Activated naive CD8-positive, alpha-beta T cell (primary cell): ENCODE measurements around the gene NFATC2.
A peak's percentile ranks its signal among the peaks of the same experiment; 100 is the strongest.

Source experiments
- H3K27ac Mint-ChIP-seq: one replicate; pipeline ENCODE4 v1.8.0; 2021; ENCODE audit warnings: mixed read lengths
- H3K27me3 Mint-ChIP-seq: one replicate; pipeline ENCODE4 v1.8.0; 2021; ENCODE audit warnings: mixed read lengths
- H3K36me3 Mint-ChIP-seq: one replicate; pipeline ENCODE4 v1.8.0; 2021; ENCODE audit warnings: mixed read lengths
- H3K4me1 Mint-ChIP-seq: one replicate; pipeline ENCODE4 v1.8.0; 2021; ENCODE audit warnings: low read depth, mixed read lengths
- H3K4me3 Mint-ChIP-seq: one replicate; pipeline ENCODE4 v1.8.0; 2021; ENCODE audit warnings: mild to moderate bottlenecking, mixed read lengths
- H3K9me3 Mint-ChIP-seq: one replicate; pipeline ENCODE4 v1.8.0; 2021; ENCODE audit warnings: low read depth, mixed read lengths

The NFATC2 gene

DNA sequence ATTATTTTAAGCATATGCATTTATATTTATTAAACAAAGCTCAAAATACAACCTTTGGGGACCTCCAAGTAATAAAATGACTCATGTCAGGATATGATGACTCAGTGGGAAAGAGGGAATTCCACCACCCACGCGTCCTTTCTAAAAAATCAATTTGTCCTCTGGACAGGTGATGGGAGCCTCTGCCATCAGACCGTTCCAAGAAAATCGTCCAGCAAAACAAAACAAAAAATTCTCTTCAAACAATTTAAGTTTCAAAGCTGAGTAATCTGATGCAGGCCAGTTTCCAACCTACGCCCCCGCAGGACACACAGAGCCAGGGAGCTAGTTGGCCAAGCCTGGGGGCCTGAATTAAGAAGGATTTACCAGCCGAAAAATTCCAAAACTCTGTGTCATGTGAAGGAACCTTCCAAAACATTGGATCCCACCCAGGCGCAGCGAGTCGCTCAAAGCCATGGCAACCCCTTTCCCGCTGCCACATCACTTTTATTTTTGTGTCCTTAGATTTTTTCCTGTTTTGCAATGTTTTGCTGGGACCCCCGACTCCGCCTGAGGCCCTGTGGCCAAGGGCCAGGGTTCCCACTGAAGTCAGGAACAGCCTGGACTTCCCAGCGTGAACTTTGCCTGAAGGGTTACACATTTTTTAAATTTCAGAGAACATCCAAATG lies 95.3 kb downstream of the NFATC2 start:
- Mint-ChIP-seq H3K4me3 (no peak overlapping the region), H3K36me3 (peaks cover 13% of the 10 kb centered on the region), H3K27me3 (no peaks in the 10 kb centered on the region), H3K9me3 (no peaks in the 10 kb centered on the region), H3K27ac (peak overlapping the region; percentile 46), H3K4me1 (peaks cover 25% of the 10 kb centered on the region)

DNA sequence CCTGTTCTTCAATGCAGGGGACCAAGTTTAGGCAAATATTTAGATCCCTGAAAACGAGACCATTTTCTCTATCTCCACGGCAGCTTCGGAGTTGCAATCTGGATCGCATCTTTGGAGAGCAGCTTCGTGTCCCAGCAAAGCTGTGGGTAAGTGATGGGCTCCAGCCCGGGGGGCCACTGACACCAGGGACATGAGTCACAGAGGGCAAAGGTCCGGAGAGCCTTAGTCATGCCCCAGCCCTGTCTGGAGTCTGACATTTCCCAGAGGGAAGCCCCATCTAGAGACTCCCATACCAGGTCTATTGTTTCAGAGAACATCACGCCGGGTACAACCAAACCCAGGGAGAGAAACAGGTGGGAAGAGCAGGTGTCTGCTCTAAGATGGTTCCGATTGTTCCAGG lies 95.9 kb downstream of the NFATC2 start:
- H3K4me1 Mint-ChIP-seq, result peaks cover 27% of the 10 kb centered on the region
- no peak overlapping the region for H3K4me3 Mint-ChIP-seq
- H3K27me3 Mint-ChIP-seq, result no peaks in the 10 kb centered on the region
- H3K27ac Mint-ChIP-seq, result no peak overlapping the region
- H3K9me3 Mint-ChIP-seq, result no peaks in the 10 kb centered on the region
- peaks cover 12% of the 10 kb centered on the region for H3K36me3 Mint-ChIP-seq

DNA sequence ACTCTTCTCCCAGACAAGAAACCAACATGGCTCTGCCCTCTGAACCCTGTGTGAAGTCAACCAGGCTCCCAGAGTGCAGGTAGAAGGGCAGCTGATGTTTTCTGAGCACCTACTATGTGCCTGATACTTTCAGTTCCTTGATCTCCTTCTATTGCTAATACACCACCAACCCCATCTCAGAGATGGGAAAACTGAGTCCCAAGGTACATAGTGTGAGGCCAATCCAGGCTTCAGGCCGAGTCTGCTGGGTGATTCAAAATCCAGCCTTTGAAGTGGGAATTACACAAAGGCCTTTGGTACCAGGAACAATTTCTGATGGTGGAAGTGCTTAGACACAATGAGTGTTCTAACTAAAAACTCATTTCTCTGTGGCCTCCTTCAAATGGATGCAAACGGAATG lies 96.3 kb downstream of the NFATC2 start:
- Mint-ChIP-seq H3K27ac (no peak overlapping the region), H3K4me1 (peaks cover 27% of the 10 kb centered on the region), H3K27me3 (no peaks in the 10 kb centered on the region), H3K9me3 (no peaks in the 10 kb centered on the region), H3K4me3 (no peak overlapping the region), H3K36me3 (peaks cover 12% of the 10 kb centered on the region)

DNA sequence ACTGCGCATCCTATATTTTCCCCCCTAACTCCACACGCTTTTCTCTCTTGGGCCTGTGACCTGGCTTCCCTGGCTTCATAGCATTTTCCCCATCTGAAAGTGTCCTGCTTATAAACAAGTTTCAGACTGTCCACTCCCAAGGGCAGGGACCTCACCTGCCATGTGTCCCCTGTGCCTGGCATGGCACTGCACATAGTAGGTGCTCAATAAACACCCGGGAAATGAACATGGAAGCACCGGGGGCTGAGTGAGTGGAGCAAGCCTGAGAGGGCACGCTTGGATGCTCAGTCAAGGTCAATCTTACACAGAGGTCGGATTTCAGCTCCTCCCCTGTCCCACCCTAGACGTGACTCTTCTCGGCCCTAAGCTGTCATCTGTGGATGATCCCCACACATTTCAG lies 96.9 kb downstream of the NFATC2 start:
- Mint-ChIP-seq H3K4me3 (no peak overlapping the region), H3K9me3 (no peaks in the 10 kb centered on the region), H3K27ac (no peak overlapping the region), H3K27me3 (no peaks in the 10 kb centered on the region), H3K36me3 (peaks cover 12% of the 10 kb centered on the region), H3K4me1 (peaks cover 28% of the 10 kb centered on the region)

DNA sequence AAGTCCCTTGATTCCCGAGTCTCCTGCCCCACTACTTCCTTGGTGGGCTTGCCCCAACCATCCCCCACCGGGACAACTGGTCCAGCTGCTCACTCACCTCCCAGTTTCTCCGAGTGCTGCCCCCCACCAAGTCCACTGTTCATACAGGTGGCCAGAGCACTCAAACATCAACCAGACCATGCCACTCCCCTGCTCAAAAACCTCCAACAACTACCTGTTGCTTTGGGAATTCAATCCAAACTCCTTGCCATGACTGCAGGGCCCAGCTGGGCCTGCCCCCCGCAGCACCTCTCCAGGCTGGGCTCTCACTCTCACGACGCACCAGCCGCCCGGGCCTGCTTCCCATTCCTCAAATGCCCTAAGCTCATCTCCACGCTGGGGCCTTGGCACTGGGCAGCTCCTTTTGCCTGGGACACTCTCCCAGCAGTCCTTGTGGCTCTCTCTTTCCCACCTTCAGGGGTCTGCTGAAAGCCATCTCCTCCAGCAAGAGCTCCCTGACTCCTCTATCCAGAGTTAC lies 97.5 kb downstream of the NFATC2 start:
- Mint-ChIP-seq H3K27me3 (no peaks in the 10 kb centered on the region), H3K4me1 (peaks cover 31% of the 10 kb centered on the region), H3K36me3 (peaks cover 12% of the 10 kb centered on the region), H3K9me3 (no peaks in the 10 kb centered on the region), H3K27ac (peak overlapping the region; percentile 41), H3K4me3 (no peak overlapping the region)

DNA sequence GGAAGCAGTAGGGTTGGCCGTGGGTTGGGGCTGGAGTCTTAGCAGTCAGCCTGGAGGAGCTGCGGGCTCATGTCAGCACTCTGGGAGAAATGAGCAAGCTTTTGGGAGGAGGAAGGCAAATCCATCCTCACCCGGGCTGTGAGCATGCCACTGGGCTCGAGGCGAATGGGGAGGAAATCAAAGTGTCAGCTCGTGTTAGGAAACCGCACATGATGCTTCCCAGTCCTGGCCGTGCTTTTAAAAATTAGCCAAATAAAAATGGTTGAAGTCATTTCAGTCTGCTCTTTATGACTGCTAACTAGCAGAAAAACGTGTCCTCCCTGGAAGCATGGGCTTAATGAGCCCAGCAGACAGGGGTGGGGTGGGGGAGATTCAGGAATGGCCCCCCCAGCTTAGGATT lies 98.1 kb downstream of the NFATC2 start:
- Mint-ChIP-seq H3K9me3 (no peaks in the 10 kb centered on the region), H3K4me1 (peaks cover 31% of the 10 kb centered on the region), H3K27ac (no peak overlapping the region), H3K4me3 (no peak overlapping the region), H3K27me3 (no peaks in the 10 kb centered on the region), H3K36me3 (peaks cover 6% of the 10 kb centered on the region)

DNA sequence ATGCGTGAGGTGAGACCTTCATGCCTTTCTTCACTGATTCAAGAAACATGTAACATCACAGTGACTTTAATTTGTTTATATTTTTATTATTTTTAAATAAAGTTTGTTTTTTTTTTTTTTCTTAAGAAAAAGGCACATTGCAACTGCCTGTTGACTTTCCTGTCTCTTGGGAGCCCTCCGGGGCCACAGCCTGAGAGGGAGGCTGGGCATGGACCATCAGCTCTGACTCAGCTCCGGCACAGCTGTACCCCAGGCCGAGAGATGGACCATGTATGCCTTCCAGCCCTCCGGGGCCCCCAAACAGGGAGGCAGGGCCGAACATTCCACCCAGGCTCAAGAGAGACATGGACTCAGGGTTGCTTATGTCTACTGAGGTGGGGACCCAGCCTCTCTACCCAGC lies 99.9 kb downstream of the NFATC2 start:
- H3K4me1 Mint-ChIP-seq, result peaks cover 33% of the 10 kb centered on the region
- H3K27me3 Mint-ChIP-seq, result no peaks in the 10 kb centered on the region
- H3K27ac Mint-ChIP-seq, result no peak overlapping the region
- H3K36me3 Mint-ChIP-seq, result peaks cover 12% of the 10 kb centered on the region
- no peak overlapping the region for H3K4me3 Mint-ChIP-seq
- no peaks in the 10 kb centered on the region for H3K9me3 Mint-ChIP-seq

DNA sequence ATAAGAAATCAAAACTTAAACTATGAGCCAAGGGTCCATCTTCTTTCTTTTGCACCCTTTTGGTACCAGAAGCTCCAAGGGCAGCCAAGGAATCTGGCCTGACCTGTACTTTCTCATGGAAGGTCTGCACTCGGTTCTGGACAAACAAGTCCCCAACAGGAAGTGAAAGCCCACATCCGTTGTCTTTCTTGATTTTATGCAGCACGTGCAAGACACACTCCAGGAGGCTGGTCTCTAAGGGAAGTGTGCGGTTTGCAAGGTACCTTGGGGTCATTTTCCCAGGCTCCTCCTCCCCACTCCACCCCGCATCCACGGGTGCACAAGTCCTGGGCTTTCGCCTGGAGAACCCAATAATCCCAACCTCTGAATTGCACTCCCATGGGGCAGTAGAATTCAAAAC lies 101.9 kb downstream of the NFATC2 start:
- Mint-ChIP-seq H3K36me3 (peaks cover 15% of the 10 kb centered on the region), H3K9me3 (no peaks in the 10 kb centered on the region), H3K27ac (no peak overlapping the region), H3K4me3 (no peak overlapping the region), H3K27me3 (no peaks in the 10 kb centered on the region), H3K4me1 (peaks cover 23% of the 10 kb centered on the region)

DNA sequence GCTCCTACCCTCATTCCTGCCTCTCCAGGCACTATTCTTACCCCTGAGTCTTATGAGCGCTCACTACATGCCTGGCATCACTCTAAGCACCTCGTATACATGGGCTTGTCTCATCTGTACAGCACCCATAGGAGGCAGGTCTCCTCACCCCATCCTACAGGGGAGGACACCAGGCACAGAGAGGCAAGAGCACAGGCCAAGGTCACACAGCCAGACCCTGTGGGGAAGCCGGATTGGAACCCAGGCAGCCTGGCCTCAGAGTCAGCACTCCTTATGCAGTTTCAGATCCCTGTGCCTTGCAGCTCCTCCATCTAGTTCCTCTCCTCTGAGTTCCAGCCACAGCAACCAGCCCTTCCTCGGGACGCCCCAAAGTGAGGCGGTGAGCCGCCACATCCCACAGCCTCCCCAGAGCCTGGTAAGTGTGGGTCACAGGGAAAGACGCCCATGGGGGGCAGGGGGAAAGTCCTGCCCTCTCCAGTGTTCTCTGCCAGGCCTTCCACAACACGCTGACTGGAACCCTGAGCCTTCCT lies 103.3 kb downstream of the NFATC2 start:
- Mint-ChIP-seq H3K4me1 (peaks cover 18% of the 10 kb centered on the region), H3K27ac (peak overlapping the region; percentile 0), H3K36me3 (peaks cover 19% of the 10 kb centered on the region), H3K4me3 (no peak overlapping the region), H3K9me3 (no peaks in the 10 kb centered on the region), H3K27me3 (no peaks in the 10 kb centered on the region)

DNA sequence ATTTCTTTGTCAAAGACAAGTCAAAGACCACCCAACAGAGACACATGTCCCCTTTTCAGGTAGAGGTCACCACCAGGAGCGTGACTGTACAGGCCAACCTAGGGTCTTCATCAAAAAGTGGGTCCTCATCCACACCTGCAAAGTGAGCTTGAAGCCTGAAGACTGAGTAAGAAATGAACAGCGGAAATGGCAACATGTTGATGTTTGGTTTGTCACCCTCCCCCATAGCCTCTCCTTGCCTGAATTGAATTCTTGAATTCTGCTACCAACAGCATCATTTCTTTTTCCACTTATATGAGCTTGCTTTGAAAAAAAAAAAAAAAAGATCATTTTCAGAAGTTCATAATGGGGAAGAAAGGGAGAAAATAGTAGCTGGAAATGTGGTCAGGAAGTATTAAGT lies 104.4 kb downstream of the NFATC2 start:
- Mint-ChIP-seq H3K4me1 (peaks cover 17% of the 10 kb centered on the region), H3K36me3 (peaks cover 19% of the 10 kb centered on the region), H3K27ac (no peak overlapping the region), H3K9me3 (no peaks in the 10 kb centered on the region), H3K27me3 (no peaks in the 10 kb centered on the region), H3K4me3 (no peak overlapping the region)

DNA sequence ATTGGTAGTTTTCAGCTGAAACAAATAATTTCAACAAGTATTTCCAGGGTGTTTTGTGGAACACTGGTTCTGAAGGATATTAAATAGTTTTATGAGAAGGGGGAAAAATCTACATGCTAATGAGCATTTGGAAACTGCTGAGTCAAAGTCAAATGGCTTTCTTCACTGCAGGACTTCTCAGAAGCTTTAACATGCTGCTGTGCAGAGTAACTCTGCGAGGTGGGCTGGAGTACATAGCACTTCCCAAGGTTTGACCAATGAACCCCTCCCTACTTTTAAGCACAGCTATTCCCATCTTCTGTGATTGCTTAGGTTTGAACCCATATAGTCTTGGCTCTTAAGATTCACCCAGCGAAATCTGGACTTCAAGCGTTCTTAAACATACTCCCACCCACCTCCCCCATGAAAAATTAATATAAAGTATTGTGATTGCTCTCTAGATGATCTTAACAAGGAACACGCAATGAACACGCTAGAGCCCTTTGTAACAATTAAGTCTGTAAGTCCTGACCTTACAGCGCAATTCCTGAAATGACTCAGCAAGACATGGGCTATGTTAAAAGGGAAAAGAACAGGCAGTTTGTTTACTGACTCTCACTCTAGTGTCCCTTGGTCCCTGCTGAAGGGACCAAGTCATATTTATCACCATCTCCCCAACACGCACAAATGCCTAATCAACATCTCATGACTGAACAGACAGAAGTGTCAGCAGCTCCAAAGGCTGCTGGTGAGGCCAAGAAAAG lies 105.2 kb downstream of the NFATC2 start:
- no peaks in the 10 kb centered on the region for H3K9me3 Mint-ChIP-seq
- peaks cover 19% of the 10 kb centered on the region for H3K36me3 Mint-ChIP-seq
- H3K27me3 Mint-ChIP-seq, result no peaks in the 10 kb centered on the region
- no peak overlapping the region for H3K4me3 Mint-ChIP-seq
- peaks cover 18% of the 10 kb centered on the region for H3K4me1 Mint-ChIP-seq
- peak overlapping the region; percentile 16 for H3K27ac Mint-ChIP-seq

DNA sequence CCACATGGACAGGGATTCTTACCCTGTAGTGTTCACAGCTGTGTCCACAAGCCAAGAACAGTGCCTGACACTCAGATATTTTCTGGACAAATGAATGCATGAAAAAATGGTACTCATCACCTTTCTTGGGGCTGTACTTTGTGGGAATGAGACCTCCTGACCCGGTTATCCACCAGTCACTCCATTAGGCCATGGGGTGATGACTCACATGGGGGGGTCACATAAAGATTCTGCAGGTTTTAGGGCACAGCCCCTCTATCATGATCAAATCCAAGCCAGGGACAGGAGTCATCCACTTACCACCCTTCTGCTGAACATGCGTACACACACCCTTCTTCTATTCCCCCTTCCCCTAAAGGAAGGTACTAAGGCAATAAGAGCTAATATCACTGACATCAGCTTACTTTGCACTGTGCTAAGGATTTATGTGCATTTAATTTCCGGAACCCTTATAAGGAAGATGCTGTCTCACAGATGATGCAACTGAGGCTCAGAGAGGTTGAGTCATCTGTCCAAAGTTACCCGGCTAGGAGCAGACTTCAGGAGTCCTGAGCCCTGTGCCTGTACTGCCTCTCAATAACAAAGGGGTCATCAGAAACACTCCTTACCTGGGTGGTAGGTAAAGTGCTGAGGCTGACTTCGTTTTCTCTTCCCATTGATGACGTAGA lies 107.8 kb downstream of the NFATC2 start:
- peaks cover 23% of the 10 kb centered on the region for H3K4me1 Mint-ChIP-seq
- H3K9me3 Mint-ChIP-seq, result no peaks in the 10 kb centered on the region
- no peak overlapping the region for H3K4me3 Mint-ChIP-seq
- H3K36me3 Mint-ChIP-seq, result peaks cover 19% of the 10 kb centered on the region
- H3K27ac Mint-ChIP-seq, result peak overlapping the region; percentile 29
- H3K27me3 Mint-ChIP-seq, result no peaks in the 10 kb centered on the region

DNA sequence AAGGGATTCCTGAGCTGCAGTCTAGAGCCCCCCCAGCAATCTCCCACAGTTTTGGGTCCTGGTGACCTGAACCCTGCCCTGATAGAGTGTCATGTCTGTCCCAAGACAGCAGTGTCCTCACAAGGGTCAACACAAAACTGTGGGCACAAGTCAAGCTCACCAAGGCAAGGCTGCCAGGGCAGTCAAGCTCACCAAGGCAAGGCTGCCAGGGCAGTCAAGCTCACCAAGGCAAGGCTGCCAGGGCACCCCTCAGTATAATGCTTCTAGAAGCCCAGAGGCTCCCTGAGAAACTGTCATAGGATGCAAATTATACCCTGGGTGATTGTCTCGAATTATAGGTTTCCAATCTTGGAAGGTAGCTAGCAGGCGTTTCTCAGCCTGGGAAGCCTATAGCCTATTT lies 108.5 kb downstream of the NFATC2 start:
- Mint-ChIP-seq H3K27me3 (no peaks in the 10 kb centered on the region), H3K27ac (no peak overlapping the region), H3K36me3 (peaks cover 18% of the 10 kb centered on the region), H3K4me1 (peaks cover 22% of the 10 kb centered on the region), H3K9me3 (no peaks in the 10 kb centered on the region), H3K4me3 (no peak overlapping the region)

DNA sequence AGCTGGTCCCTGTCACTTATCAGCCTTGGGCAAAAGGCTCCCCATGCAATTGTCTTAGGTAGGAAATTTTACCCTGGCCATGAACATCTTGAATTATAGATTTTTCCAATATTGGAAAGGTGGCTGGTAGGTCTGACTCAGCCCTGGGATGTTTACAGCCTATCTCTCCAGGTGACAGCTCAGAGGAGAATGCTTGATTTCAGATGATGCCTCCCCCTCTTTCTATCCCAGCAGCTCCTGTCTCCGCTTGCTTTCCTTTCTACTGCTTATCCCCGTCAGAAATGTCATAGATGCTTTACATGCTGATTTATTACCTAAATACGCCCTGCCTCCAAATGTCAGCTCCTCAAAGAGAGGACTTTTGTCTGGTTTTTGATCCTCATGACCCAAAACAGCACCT lies 109.6 kb downstream of the NFATC2 start:
- Mint-ChIP-seq H3K4me3 (no peak overlapping the region), H3K4me1 (peaks cover 20% of the 10 kb centered on the region), H3K36me3 (peaks cover 11% of the 10 kb centered on the region), H3K27ac (no peak overlapping the region), H3K27me3 (no peaks in the 10 kb centered on the region), H3K9me3 (no peaks in the 10 kb centered on the region)

DNA sequence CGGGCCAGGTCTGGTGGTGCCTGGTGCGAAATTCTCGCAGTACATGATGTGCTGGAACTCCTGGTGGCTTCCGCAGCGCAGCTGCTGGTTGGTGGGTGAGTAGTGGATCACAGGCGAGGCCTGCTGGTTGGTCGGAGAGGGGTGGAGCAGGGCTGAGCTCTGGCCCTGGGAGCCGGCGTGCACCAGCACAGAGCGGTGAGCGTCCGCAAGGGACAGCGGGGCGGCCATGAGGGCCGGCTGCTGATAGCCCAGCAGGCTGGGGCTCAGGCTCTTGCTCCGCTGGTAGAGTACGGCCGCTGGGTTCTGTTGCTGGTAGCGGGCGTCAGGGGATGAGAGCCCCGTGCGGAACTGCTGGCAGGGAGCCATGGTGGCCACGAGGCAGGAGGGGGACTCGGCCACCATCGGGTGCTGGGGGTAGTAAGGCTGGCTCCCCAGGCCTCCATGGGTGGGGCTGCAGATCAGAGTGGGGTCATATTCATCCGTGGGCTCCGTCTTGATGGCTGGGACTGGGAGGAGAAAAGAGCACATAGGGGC lies 110.2 kb downstream of the NFATC2 start:
- Mint-ChIP-seq H3K4me3 (no peak overlapping the region), H3K4me1 (peaks cover 19% of the 10 kb centered on the region), H3K27me3 (no peaks in the 10 kb centered on the region), H3K36me3 (peaks cover 11% of the 10 kb centered on the region), H3K9me3 (no peaks in the 10 kb centered on the region), H3K27ac (no peak overlapping the region)
